Activated naive CD4-positive, alpha-beta T cell treated with anti-CD3 and anti-CD28 coated beads, Interleukin-2, amount 10 ng/mL, durations not matched to agents 7 days and 5 days (primary cell): ENCODE measurements around the gene CEP57.
"Not testable (repeated sequence)": the region's sequence is repeated elsewhere in the genome, so short reads cannot be mapped to it uniquely, and the experiment has no call there.

Experiments used
- CTCF ChIA-PET: fragments of 350-600 bp; sonication (Branson Sonifier 250); formaldehyde crosslinking; loops from one replicate; lab custom pipeline; 2021; ENCODE audit warnings: antibody characterized with exemption; lab: Charles Lee
- DNase-seq: peaks from one replicate; pipeline ENCODE4 v3.0.0-alpha.2; 2020
- H3K27ac Mint-ChIP-seq: one replicate; pipeline ENCODE4 v1.8.0; 2021; ENCODE audit warnings: mild to moderate bottlenecking, moderate library complexity, mixed read lengths
- H3K27me3 Mint-ChIP-seq: one replicate; pipeline ENCODE4 v1.8.0; 2021; ENCODE audit warnings: mild to moderate bottlenecking, mixed read lengths
- H3K36me3 Mint-ChIP-seq: one replicate; pipeline ENCODE4 v1.8.0; 2021; ENCODE audit warnings: mixed read lengths
- H3K4me1 Mint-ChIP-seq: one replicate; pipeline ENCODE4 v1.8.0; 2021; ENCODE audit warnings: mixed read lengths
- H3K4me3 Mint-ChIP-seq: one replicate; pipeline ENCODE4 v1.8.0; 2021; ENCODE audit warnings: mild to moderate bottlenecking, moderate library complexity, mixed read lengths
- H3K9me3 Mint-ChIP-seq: one replicate; pipeline ENCODE4 v1.8.0; 2021; ENCODE audit warnings: mixed read lengths

Gene CEP57

DNA sequence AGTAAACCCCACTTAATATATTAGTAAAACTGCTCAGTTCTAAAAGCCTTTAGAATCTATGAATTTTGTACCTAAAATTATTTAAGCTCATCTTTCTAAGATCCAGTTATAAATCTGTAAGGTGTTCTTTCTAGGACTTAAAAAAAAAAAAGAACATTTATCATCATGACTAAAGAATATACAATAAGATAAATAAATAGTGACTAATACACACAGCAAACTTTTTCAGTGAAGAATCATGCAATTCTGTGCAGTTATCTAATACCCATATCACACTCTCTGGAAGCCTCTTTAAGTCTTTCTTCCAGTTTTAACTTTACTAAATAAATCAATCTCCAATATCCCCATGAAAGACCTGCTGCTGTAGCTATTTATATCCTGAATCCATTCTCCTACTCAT lies 59.8 kb downstream of the CEP57 start:
- Mint-ChIP-seq H3K4me1 (no peaks in the 10 kb centered on the region), H3K9me3 (no peaks in the 10 kb centered on the region), H3K4me3 (no peak overlapping the region), H3K36me3 (no peaks in the 10 kb centered on the region), H3K27ac (no peak overlapping the region), H3K27me3 (no peaks in the 10 kb centered on the region)
- no peak for DNase-seq
- CTCF ChIA-PET = interaction anchor here (0.6 to 2.8 kb wide), 10 partner anchors 12 to 576 kb away, joined by 3 to 29 read pairs (median 6); partner anchors contain the start of gene MAML2

DNA sequence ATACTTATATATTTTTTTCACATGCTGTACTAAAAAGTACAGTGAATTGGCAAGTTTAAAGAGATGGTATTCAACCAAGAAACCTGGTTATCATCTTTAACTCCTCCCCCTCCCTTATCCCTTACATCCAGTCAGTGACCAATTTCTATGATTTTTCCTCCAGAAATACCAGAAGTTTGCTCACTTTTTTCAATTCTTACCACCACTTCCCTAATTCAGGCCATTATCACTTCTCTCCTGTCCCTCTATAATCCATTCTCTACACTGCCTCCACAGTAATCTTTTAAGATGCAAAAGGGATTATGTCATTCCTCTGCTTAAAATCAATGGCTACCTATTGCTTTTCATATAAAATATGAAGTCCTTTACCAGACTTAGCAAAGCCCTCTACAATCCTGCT lies 62.8 kb downstream of the CEP57 start:
- H3K27ac Mint-ChIP-seq = no peak overlapping the region
- DNase-seq = no peak
- no peak overlapping the region for H3K4me3 Mint-ChIP-seq
- H3K36me3 Mint-ChIP-seq = peaks cover 3% of the 10 kb centered on the region
- H3K27me3 Mint-ChIP-seq = no peaks in the 10 kb centered on the region
- CTCF ChIA-PET = no interaction called here
- H3K4me1 Mint-ChIP-seq = no peaks in the 10 kb centered on the region
- no peaks in the 10 kb centered on the region for H3K9me3 Mint-ChIP-seq

DNA sequence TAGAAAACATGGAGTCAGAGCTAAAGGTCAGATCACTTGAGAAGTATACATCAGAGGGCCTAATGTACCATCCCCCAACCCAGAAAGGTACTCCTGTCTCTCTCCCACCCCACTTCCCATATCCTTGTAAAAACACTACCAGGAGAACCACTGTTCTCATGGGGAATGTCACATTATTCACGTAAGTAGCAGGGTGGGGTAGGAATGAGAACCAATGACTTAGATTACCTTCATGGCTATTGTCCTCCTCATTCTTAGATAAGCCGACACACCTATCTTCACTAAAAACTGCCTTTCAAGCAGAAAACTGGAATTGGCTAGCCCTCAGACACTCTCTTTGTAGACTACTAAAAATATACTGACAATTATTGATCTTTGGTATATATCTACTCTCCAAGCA lies 63.6 kb downstream of the CEP57 start:
- Mint-ChIP-seq H3K4me1 (no peaks in the 10 kb centered on the region), H3K4me3 (no peak overlapping the region), H3K36me3 (peaks cover 3% of the 10 kb centered on the region), H3K27ac (no peak overlapping the region), H3K9me3 (no peaks in the 10 kb centered on the region), H3K27me3 (no peaks in the 10 kb centered on the region)
- CTCF ChIA-PET = no interaction called here
- DNase-seq = no peak

DNA sequence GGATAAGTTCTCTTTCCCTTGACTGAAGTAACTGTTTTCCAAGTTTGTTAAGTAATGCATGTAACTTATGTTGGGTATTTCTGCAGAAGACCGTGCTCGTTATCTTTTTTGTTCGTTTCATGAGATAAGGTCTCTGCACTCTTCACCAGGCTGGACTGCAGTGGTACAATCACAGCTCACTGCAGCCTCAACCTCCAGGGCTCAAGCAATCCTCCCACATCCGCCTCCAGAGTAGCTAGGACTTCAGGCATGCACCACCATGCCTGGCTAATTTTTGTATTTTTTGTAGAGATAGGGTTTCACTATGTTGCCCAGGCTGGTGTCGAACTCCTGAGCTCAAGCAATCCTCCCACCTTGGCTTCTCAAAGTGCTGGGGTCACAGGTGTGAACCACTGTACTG lies 64.1 kb downstream of the CEP57 start:
- DNase-seq, H3K27me3 Mint-ChIP-seq, H3K9me3 Mint-ChIP-seq, H3K27ac Mint-ChIP-seq, H3K36me3 Mint-ChIP-seq, CTCF ChIA-PET, H3K4me1 Mint-ChIP-seq, H3K4me3 Mint-ChIP-seq: not testable (repeated sequence)

DNA sequence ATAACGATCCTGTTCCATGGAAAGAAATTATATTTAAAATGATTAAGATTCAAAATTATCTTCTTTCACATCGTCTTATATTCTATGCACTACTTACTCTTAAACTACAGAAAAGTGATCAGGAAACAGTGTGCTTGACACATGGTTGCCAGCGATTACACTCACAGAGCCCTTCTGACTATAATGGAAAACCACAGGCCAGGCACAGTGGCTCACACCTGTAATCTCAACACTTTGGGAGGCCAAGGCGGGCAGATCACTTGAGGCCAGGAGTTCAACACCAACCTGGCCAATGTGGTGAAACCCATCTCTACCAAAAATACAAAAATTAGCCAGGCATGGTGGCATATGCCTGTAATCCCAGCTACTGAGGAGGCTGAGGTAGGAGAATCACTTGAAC lies 69.7 kb downstream of the CEP57 start:
- H3K27ac Mint-ChIP-seq, H3K9me3 Mint-ChIP-seq, H3K4me1 Mint-ChIP-seq, H3K36me3 Mint-ChIP-seq, H3K27me3 Mint-ChIP-seq, DNase-seq, CTCF ChIA-PET, H3K4me3 Mint-ChIP-seq: not testable (repeated sequence)

DNA sequence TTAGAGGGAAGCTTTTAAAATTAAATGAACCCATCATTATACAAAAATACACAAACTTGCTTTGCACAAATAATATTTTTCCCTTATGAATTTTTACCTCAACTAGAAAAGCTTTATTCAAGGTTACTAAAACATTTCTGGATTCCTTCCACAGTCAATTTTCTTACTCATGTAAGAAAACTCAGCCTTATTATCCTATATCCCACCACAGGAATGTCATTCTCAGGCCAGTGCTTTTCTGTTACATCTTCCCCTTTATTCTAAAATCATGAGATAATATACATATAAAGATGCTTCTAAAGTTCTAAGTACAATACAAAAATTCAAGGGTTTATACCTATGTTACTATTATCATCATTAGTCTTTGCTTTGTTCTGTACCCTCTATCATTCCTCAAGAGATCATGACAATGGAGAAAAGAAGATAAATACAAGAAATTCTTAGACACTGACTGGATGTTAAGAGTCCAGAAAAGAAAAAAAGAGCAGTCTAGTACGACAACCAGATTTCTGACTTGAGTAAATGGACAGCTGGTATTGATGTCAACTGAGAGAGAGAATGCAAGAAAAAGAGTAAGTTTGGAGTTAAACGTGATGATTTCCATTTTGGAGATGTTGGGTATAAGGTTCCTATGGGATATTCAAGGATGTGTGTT lies 73.3 kb downstream of the CEP57 start:
- peaks cover 5% of the 10 kb centered on the region for H3K36me3 Mint-ChIP-seq
- no peak overlapping the region for H3K4me3 Mint-ChIP-seq
- no peak overlapping the region for H3K27ac Mint-ChIP-seq
- no peaks in the 10 kb centered on the region for H3K9me3 Mint-ChIP-seq
- H3K27me3 Mint-ChIP-seq = no peaks in the 10 kb centered on the region
- CTCF ChIA-PET = no interaction called here
- no peaks in the 10 kb centered on the region for H3K4me1 Mint-ChIP-seq
- no peak for DNase-seq

DNA sequence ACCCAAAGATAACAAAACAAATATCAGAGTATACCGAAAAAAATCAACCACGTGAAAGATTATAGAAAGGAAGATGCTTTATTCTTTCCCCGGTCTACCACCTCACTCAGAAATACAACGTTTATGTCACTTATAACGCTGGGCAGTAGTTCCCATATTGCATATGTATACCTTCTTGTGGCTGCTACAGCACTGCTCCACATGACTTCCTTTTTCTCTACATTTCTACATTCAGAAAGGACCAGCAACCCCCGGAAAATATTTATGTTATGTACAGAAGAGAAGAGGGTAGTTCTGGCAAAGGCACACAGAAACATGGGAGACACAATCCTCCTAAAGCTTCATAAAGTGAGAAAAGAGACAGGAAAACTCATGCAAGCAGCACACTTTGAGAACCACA lies 76.8 kb downstream of the CEP57 start:
- H3K4me1 Mint-ChIP-seq = no peaks in the 10 kb centered on the region
- no peak for DNase-seq
- peaks cover 5% of the 10 kb centered on the region for H3K36me3 Mint-ChIP-seq
- H3K27me3 Mint-ChIP-seq = no peaks in the 10 kb centered on the region
- H3K9me3 Mint-ChIP-seq = no peaks in the 10 kb centered on the region
- no peak overlapping the region for H3K4me3 Mint-ChIP-seq
- H3K27ac Mint-ChIP-seq = no peak overlapping the region
- CTCF ChIA-PET = interaction anchor here (1.6 kb wide), 1 partner anchor 18 kb away, joined by 4 read pairs; no protein-coding TSS in a partner anchor

DNA sequence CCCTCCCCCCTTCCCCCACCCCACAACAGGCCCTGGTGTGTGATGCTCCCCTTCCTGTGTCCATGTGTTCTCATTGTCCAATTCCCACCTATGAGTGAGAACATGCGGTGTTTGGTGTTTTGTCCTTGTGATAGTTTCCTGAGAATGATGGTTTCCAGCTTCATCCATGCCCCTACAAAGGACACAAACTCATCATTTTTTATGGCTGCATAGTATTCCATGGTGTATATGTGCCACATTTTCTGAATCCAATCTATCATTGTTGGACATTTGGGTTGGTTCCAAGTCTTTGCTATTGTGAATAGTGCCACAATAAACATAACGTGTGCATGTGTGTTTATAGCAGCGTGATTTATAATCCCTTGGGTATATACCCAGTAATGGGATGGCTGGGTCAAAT lies 80.6 kb downstream of the CEP57 start:
- DNase-seq, H3K27me3 Mint-ChIP-seq, H3K4me3 Mint-ChIP-seq, H3K9me3 Mint-ChIP-seq, CTCF ChIA-PET, H3K36me3 Mint-ChIP-seq, H3K4me1 Mint-ChIP-seq, H3K27ac Mint-ChIP-seq: not testable (repeated sequence)

DNA sequence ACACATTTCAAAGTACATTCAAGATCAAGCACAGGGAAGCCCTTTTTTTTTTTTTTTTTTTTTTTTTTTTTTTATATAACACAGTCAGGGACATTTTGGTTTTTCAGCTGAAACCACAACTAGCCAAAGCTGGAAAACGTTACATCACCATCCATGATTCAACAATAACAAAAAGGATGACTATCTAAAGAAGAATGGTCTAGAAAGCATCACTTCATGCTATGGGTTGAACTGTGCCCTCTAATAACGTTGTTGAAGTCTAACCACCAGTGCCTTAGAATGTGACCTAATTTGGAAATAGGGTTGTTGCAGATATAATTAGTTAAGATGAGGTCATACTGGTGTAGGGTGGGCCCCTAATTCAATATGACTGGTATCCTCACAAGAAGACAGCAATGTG lies 87.0 kb downstream of the CEP57 start:
- H3K27me3 Mint-ChIP-seq = no peaks in the 10 kb centered on the region
- H3K36me3 Mint-ChIP-seq = peaks cover 7% of the 10 kb centered on the region
- H3K27ac Mint-ChIP-seq = no peak overlapping the region
- CTCF ChIA-PET = no interaction called here
- H3K4me3 Mint-ChIP-seq = no peak overlapping the region
- H3K9me3 Mint-ChIP-seq = peaks cover 5% of the 10 kb centered on the region
- no peak for DNase-seq
- H3K4me1 Mint-ChIP-seq = no peaks in the 10 kb centered on the region
